Stomach (tissue), 4 donors: ENCODE measurements around the gene GABRG3.

ENCODE experiments used
- POLR2A ChIP-seq, 4 donors: fragments of 450-650 bp; IDR thresholded peaks; one replicate each; pipeline ENCODE4 v1.6.1; 2016; ENCODE audit warnings: antibody characterized with exemption in 4 of 4, control low read depth in 2 of 4, mild to moderate bottlenecking in 1 of 4, moderate library complexity in 1 of 4
- TF ChIP-seq, protein P1 (sequence below), 7 experiments: fragments of 450-650 bp in 4 of 7; fragments of 200-600 bp in 3 of 7; sonication (generic) in 3 of 7; IDR thresholded peaks; one replicate each; pipeline ENCODE4 v1.5.1; 2016 to 2019; ENCODE audit warnings: antibody characterized with exemption in 7 of 7, control low read depth in 2 of 7, mild to moderate bottlenecking in 1 of 7

DNA sequence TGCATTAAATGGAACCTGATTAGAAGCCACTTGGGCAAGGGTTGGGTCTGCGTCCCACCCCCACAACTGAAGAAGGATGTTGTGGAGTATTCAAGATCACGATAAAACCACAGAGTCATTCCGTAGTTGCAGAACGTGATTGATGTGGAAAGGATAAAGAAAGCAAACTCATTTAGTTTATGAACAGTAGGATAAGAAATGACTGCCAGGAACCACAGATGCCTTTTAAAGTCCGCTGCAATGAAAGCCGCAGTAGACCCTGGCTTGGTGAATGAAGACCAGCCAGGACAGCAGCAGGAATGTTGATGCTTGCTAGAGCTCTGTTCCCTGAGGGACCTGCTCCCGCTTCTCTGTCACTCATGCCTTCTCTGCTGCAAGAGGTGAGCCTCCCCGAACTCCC lies 111.5 kb downstream of the GABRG3 start:
- TF ChIP-seq, protein P1, sequence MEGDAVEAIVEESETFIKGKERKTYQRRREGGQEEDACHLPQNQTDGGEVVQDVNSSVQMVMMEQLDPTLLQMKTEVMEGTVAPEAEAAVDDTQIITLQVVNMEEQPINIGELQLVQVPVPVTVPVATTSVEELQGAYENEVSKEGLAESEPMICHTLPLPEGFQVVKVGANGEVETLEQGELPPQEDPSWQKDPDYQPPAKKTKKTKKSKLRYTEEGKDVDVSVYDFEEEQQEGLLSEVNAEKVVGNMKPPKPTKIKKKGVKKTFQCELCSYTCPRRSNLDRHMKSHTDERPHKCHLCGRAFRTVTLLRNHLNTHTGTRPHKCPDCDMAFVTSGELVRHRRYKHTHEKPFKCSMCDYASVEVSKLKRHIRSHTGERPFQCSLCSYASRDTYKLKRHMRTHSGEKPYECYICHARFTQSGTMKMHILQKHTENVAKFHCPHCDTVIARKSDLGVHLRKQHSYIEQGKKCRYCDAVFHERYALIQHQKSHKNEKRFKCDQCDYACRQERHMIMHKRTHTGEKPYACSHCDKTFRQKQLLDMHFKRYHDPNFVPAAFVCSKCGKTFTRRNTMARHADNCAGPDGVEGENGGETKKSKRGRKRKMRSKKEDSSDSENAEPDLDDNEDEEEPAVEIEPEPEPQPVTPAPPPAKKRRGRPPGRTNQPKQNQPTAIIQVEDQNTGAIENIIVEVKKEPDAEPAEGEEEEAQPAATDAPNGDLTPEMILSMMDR (IDR thresholded peaks at IDR 0.05), result no peak
- TF ChIP-seq POLR2A (IDR thresholded peaks at IDR 0.05), result no peak
